SU-DHL-6 (cell line): ENCODE data around the gene SEPTIN10.

Source experiments
- CTCF ChIP-seq: fragments of 200-600 bp; sonication (generic); IDR thresholded peaks from one replicate; pipeline ENCODE4 v1.5.1; 2017; ENCODE audit warnings: antibody characterized with exemption, mild to moderate bottlenecking, low read length, moderate library complexity; ENCODE audit not compliant: insufficient read depth, poor library complexity, severe bottlenecking
- EZH2phosphoT487 ChIP-seq: fragments of 200-600 bp; sonication (generic), shearing (Covaris generic); conservative IDR thresholded peaks from 2 replicates; pipeline ENCODE4 v1.6.1; 2018; ENCODE audit warnings: mild to moderate bottlenecking, antibody characterized with exemption, low read length, moderate library complexity, mixed read lengths

GRCh38 chr2:109500910-109501309 is 112.9 kb downstream of the SEPTIN10 start:
- TF ChIP-seq CTCF (no peak), EZH2phosphoT487 (no peak)
